HG03354 (cell line): ENCODE data around the gene TULP4.
"Not testable (repeated sequence)": the region's sequence is repeated elsewhere in the genome, so short reads cannot be mapped to it uniquely, and the experiment has no call there.

ENCODE experiments used
- ATAC-seq: cut with Tn5 transposase; IDR thresholded peaks from one replicate; pipeline ENCODE4 v1.9.1; 2021; ENCODE audit warnings: mild to moderate bottlenecking; ENCODE audit not compliant: unreplicated experiment, poor library complexity, severe bottlenecking

The TULP4 gene

DNA sequence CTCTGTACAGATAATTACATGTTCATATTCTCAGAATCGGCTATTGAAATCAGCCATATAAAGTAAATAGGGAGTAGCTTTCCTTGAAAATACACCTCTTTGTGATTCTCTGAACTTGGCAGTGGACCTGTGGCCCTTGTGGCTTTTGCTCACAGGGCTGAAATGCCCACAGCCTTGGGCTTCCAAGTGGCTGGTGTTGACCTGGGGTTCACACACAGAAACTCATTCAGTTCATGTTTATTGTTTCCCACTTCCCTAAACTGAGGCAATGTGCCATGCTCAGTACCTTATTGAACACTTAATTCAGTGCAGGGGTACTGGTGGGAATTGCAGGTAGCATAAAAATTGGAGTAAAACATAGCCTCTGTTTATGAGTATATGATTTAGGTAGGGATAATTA lies 19.1 kb upstream of the TULP4 start:
- ATAC-seq: no peak

DNA sequence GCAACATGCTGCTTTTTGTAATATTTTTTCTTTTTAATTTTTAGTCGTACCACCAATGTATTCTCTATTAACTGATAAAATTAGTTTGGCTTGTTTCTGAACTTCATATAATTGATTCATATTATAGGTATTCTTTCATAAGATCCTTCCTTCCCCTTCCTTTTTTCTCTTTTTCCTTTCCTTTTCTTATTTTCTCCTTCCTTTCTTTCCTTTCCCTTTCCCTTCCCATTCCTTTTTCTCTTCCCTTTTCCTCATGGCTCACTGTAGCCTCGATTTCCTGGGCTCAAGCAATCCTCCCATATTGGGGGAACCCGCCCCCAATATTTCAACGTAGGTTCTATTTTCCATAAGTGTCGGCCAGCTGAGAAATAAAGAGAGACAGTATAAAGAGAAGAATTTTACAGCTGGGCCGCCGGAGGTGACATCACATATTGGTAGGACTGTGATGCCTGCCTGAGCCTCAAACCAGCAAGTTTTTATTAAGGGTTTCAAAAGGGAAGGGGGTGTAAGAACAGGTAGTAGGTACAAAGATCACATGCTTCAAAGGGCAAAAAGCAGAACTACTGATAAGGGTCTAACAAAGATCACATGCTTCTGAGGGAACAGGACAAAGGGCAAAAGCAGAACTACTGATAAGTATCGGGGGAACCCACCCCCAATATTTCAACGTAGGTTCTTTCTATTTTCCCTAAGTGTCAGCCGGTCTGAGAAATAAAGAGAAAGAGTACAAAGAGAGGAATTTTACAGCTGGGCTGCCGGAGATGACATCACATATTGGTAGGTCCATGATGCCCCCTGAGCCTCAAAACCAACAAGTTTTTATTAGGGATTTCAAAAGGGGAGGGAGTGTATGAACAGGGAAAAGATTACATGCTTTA lies 16.1 kb upstream of the TULP4 start:
- ATAC-seq: not testable (repeated sequence)

DNA sequence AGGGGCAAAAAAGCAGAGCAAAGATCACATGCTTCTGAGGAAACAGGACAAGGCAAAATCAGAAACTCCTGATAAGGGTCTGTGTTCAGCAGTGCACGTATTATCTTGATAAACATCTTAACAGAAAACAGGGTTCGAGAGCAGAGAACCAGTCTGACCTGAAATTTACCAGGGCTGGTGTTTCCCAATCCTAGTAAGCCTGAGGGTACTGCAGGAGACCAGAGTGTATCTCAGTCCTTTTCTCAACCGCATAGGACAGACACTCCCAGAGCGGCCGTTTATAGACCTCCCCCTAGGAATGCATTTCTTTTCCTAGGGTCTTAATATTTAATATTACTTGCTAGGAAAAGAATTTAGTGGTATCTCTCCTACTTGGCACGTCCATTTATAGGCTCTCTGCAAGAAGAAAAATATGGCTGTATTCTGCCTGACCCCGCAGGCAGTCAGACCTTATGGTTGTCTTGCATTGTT lies 15.4 kb upstream of the TULP4 start:
- not testable (repeated sequence) for ATAC-seq

- ATAC-seq: not testable (repeated sequence)
Observed at GRCh38 chr6:158297657-158298056, 14.6 kb upstream of the TULP4 start.

- not testable (repeated sequence) for ATAC-seq
Observed at GRCh38 chr6:158300306-158301143, 11.7 kb upstream of the TULP4 start.

DNA sequence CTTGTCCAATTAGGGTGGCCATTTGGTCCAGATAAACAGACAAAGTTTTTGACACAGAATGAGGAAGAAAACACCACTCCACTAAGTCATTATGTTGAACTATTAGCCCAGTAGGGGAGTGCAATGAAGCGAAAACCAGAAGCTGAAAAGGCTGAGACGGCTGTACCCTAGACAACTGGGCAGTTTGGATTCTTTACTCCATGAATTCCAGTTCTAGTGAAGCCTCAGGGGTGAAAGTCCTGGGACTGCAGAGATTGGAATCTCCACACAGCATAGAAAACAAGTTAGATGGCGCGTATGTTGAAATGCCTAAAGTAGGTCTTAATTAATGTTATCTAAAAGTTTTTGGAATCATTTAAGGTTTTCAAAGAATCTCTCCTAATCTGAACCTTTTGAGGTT lies 10.7 kb upstream of the TULP4 start:
- ATAC-seq: not testable (repeated sequence)

DNA sequence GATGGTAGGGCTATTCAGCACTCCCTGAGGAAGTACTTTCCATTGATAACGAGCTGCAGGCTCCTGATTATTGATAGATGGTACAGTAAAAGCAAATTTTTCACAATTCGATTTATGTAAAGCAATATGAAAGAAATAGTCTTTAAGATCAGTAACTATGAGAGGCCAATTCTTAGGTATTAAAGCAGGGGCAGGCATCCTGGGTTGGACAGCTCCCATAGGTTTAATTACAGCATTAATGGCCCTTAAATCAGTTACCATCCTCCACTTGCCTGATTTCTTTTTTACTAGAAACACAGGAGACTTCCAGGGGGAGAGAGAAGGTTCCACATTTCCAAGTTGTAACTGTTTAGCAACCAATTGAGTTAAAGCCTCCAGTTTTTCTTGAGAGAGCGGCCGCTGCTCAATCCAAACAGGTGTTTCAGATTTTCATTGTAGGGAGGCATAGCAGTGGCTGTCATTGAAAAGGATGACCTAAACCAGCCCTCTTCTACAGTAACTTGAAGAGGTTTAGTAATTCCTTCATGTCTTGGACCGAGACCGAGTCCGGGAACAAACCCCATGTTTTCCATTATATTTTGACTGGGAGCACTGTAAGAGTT lies 10.0 kb upstream of the TULP4 start:
- not testable (repeated sequence) for ATAC-seq

GRCh38 chr6:158303210-158303731 lies 9.0 kb upstream of the TULP4 start:
- ATAC-seq: no peak

DNA sequence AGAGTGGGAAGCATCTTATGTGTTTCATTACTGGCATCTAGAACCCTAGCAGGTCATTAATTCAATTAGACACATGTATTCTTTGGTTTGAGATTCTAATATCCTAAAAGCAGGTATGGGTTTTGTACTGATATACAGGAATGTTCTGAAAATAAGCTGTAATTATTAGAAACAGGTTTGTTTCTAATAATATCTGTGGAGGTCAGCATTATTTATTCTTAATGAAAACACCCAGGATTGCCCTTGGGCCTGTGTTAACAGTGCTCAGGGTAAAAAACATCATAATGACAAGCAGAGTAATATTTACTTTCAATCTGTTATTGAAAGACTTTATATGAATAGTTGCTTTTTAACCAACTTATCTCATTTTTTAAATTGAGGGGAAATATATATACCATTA lies 8.0 kb upstream of the TULP4 start:
- no peak for ATAC-seq

- ATAC-seq: no peak
Observed at GRCh38 chr6:158309814-158310213, 2.5 kb upstream of the TULP4 start.

DNA sequence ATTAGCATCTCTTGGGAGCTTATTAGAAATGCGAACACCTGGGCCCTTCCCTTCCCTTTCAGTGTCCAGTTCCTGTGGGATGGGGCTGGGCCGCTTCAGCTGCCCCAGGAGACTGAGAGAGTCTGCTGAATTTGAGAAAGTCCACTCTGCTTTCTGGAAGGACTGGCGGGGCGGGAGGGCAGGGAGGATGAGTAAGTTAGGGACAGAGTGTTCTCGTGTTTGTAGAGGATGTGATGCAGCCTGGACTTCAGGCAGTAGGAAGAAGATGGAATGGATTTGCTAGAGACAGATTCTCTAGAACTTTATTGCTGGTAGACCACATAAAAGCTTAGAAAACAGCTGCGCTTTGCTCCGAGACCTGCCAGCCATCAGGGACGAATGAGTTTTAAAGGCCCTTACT lies 1.1 kb upstream of the TULP4 start:
- ATAC-seq: no peak

GRCh38 chr6:158311626-158312025 lies 639 bp upstream of the TULP4 start:
- ATAC-seq: no peak

- no peak for ATAC-seq
Observed at GRCh38 chr6:158312672-158313397, 570 bp downstream of the TULP4 start.

DNA sequence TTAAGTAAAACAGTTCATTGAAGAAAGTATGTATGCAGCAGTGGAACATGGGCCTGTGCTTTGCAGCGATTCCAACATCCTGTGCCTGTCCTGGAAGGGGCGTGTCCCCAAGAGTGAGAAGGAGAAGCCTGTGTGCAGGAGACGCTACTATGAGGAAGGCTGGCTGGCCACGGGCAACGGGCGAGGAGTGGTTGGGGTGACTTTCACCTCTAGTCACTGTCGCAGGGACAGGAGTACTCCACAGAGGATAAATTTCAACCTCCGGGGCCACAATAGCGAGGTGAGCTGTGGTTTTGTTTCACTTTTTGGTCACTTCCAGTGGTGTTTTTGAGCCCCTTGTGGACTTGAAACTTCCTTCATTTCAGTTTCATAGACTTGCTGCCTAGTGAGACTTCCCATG lies 1.7 kb downstream of the TULP4 start:
- peak; percentile 43 for ATAC-seq

DNA sequence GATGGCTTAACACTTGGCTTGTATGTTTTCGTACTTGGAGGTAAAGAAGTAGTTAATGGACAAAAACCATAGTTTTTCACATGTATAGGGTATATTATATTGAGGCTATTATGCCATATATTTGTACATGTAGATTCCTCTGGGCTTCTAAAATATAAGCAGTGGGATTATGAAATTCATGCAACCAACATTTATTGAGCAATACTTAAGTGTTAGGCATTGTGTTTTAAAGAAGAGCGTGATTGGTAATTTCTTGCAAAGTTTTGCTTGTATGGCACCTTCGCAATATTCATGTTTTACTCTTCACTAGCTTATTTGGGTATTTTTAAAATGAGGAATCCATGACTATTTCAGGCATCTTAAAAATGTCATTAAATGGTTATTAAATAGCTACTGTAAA lies 2.5 kb downstream of the TULP4 start:
- ATAC-seq: no peak

DNA sequence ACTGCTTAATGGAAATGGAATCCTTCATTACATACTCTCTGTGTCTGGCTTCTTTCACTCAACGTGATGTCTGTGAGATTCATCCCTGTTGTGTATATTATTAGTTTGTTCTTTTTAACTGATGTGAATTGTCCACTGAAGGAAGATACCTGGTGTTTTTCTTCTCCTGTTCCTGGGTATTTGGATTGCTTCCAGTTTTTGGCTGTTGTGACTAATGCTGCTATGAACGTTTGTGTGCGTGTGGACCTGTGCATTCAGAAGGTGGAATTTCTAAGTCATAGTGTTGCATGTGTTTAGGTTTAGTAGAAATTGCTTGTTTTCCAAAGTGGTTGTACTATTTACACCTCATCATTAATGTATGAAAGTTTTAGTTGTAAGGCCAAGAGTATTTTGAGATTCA lies 3.8 kb downstream of the TULP4 start:
- no peak for ATAC-seq

DNA sequence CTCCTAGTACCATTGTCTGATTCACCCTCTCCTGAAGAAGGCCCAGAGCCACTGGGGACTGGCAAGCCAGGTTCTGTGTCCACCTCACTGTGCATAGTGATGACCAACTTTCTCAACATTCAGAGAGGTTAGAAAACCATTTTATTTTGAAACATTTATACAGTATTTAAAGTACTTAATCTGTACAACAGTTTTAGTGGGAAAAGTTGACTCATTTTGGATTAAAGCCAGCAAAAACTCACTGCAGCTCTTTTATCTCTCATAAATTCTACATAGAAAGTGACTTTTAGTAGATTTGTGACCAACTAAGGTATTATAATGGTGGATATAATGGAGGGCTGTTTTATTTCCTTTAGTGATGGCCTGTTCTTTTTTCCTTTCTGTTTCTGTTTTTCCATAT lies 9.7 kb downstream of the TULP4 start:
- ATAC-seq: no peak

DNA sequence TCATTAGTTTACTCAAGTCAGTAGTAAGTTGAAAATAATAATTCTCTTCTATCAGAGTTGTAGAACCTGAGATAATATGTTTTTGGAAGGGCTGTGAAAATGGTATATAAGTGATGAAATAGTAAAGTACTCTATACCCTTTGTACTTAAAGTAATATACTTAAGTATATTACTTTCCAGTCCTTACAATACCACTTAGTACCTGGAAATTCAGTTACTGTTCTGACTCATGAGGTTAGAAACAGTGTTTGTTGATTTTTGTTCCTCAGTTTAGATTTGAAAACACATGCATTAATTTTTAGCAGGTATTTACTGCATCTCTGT lies 10.1 kb downstream of the TULP4 start:
- ATAC-seq: peak; percentile 14

GRCh38 chr6:158322724-158323560 lies 10.7 kb downstream of the TULP4 start:
- ATAC-seq: peak; percentile 78
